Stimulated activated CD8-positive, alpha-beta memory T cell treated with anti-CD3 and anti-CD28 coated beads, Interleukin-15, amount 100 ng/mL, for 4 hours (primary cell): Measurements from ENCODE around the gene NLK.
"Not testable (repeated sequence)": the region's sequence is repeated elsewhere in the genome, so short reads cannot be mapped to it uniquely, and the experiment has no call there.

ENCODE experiments used
- DNase-seq, 2 donors: peaks; one replicate each; pipeline ENCODE4 v3.0.0-alpha.2; 2020; ENCODE audit warnings: low read depth in 2 of 2

The NLK gene

DNA sequence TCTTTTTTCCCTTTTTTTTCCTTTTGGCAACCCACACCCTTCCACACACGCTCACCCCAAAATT lies at the start of gene NLK:
TSS of gene NLK (plus strand) at position 21 of the 64 bp plus-strand sequence. CDS start 197 bp downstream, outside the sequence.
- DNase-seq: no peak

DNA sequence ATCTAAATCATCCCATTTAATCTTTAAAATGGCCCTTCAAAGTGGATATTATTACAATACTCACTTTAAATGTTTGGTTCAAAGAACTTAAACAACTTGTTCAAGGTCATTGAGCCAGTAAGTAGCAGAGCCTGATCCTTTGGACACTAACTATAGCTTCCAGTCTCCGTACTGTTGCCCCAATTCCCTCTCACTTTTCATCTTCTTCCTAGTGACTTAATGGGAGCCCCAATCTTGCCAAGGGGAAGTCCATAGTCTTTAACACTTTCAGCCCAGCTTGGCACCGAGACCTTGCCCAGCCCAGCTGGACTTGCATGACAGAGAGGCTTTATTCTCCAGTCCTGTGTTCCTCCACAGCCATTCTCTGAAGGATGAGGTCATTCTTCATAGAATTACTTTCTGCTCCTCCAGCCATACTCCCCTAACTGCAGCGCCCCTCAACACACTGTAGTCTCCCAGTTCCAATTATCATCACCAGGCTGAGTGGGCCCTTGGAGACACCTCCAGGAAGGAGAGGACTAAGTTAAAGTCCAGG lies 49.2 kb upstream of the NLK start:
- no peak for DNase-seq

DNA sequence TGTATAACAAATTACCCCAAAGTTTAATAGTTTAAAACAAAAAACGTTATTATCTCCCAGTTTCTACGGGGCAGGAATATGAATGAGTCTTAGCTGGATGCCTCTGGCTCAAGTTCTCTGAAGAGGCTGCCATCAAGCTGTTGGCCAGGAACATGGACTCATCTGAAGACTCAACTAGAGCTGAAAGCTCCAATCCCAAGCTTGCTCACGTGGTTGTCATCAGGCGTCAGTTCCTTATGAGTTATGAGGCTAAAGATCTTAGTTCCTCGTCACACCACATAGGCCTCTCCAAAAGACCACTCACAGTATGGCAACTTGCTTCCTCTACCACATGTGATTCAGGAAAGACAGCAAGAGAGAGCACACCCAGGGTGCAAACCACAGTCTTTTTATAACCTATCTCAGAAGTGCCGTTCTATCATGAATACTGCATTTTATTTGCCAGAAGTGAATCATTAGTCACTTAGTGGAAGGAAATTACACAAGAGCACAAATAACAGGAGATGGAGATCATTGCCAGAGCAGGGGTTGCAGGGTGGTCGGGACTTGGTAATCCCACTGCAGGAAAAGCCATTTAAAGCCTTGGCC lies 48.7 kb upstream of the NLK start:
- no peak for DNase-seq

DNA sequence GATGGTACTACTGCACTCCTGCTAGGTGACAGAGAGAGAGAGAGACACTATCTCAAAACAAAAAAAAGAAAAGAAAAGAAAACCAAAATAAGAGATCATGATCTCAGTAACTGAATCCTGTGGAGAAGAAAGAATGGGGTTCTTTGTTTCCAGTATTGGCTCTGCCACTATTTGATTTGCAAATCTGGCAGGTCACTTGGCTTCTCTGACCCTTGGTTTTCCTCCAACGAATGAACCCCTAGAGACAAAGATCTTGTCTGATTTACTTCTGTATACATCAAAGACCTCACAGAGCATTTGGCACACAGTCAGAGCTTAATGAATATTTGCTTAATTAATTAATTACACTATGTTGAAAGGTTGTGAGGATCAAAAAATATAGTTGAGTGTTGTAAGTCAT lies 47.9 kb upstream of the NLK start:
- DNase-seq: no peak

DNA sequence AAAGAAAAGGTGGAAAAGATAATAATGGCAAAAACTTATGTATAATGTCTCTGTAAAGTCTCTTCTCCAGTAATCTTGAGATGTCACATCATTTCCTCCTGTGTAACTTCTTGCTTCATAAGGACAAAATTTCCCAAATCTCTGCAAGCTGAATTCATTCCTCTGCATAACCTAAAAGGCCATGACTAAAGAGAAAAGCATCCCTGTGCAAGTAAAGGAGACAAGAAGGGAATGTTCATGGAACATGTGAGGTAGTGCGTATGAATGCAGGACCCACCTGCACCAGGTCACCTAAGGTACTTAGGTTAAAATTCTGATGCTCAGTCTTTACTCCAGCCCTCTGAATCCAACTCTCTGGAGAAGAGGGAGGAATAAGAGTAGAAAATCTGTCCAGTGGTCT lies 46.9 kb upstream of the NLK start:
- no peak for DNase-seq

DNA sequence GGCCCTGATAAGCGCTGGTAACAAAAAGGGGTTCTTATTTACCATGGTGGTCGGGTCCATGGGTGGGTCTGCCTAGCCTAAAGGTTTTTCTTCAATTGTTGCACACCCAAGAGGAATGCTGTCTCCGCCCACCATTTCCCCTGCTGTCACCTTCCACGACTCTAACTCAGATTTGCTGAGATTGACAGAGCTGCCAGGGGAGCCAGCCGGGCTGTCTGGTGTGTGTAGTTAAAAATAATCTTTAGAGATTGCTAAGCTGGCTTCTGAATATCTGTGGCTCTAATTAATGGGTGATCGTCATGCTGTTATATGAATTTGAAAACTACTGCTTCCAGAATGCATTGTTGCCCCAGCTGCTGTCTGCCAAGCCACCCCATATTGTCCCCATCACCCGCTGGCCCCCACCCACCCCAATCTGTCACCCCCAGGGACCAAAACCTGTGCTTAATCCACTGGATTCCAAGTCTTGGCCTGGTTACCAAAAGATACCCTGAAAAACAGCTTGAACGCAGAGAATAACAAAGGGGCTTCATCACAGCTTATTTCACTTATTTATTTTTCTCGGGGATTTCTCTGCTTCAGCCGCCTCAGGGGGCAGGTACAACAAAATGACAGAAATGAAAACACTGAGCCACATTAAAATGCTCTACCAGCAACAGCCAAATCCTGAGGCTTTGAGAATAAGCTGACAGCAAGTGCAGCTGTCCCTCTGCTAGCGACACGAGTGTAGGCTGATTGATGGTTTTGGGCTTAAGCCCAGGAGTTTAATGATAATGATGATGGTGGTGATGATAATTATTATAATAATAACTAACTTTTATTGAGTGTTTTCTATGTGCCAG lies 46.1 kb upstream of the NLK start:
- DNase-seq: no peak

DNA sequence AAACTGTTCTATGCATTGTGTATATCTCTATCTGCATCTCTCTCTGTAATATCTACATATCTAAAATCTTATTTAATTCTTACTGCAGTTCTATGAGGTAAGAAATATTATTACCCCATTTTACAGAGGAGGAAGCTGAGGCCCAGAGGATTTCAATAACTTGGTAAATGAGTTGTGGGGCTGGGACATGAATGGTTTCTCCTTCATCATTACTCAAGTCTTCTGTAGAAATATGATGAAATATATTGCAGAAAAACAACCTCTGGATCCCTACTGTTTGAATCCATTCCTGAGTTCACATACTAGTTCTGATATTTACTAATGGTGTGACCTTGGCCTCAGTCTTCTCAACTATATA lies 45.5 kb upstream of the NLK start:
- no peak for DNase-seq

DNA sequence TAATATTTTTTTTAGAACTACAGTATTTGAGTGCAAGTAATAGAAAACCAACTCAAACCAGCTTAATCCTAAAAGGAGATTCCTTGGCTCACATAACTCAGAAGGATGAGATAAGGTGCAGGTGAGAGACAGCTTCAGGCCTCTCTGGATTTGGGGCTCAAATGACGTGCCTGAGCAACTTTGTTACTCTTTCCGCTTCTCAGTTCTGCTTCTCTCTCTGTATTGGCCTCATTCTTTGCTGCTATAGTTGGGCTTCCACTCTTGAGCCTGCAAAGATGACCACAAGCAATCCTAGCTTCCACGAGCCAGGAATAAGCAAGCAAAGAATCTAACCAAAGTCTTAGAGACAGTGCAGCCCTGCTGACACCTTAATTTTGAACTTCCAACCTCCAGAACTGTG lies 45.0 kb upstream of the NLK start:
- DNase-seq: no peak

DNA sequence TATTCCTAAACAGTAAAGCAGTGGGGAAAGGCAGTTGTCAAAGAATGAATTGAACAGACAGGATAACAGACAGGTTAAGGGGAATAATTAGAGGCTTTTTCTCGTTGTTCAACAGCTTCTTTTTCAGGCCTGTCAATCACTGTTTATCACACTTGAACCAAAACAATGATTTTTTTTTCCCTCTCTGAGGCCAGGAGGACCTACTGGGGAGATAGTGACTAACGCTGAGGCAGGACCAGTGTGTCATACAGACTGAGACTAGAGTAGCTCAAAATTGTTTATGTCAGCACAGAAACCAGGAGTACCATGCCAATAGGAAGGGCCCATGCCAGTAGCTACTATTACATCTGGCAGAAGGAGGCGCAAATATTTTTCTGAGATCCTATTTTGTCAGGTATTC lies 41.3 kb upstream of the NLK start:
- DNase-seq: no peak

DNA sequence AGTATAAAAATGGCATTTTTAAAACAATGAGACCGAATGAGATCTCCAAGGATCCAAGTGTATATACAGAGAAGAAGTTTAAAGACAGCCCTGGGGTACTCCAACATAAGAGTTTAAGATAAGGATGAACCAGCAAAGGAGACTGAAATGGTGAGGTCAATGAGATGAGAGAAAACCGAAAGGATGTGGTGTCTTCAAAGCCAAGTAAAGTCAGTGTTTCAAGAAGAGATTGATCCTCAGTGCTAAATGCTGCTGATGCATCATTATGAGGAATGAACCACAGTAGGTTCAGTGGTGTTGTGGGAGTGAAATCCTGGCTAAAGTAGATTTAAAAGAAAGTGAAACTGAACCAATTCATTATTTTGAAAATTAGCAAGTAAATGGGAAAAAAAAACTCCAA lies 38.1 kb upstream of the NLK start:
- no peak for DNase-seq

DNA sequence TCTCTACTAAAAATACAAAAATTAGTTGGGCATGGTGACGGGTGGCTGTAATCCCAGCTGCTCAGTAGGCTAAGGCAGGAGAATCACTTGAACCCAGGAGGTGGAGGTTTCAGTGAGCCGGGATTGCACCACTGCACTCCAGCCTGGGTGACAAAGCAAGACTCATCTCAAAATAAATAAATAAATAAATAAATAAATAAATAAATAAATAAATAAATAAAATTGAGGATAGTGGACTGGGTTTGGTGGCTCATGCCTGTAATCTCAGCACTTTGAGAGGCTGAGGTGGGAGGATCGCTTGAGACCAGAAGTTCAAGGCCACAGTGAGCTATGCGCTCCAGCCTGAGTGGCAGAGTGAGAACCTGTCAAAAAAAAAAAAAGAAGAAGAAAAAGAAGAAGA lies 34.6 kb upstream of the NLK start:
- not testable (repeated sequence) for DNase-seq

DNA sequence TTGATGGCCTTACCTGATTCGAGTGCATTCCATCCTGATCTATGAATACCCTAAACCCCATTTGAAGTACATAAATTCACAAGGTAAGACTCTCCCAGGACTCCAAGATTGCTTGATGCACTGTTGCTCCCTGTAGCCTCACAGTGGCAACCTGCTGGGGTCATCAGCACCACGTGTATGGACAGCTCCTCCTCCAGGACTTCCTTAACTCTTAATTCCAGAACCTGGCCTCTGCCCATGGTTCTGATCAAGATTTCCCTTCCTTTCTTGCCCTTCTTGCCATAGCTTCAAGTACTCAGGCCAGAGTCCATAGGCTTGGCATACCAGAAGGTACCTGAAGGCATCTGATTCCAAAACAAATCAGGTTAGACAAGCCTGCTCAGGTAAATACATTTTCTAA lies 34.0 kb upstream of the NLK start:
- DNase-seq: no peak

DNA sequence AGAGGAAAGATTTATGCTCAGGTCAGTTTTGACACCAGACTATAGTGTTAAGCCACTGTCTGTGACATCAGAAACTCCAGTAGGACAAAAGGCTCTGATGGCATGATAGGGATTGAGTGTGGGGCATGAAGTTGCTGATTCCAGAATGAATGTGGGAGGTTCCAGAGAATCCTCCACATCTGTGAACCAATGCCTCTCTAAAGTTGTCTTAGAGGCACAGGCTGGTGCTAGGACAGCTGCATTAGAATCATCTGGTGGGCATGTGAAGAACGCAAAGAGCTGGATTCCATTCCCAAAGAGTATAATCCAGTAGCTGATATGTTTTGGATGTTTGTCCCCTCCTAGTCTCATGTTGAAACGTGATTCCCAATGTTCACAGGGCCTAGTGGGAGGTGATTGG lies 32.1 kb upstream of the NLK start:
- DNase-seq: no peak

DNA sequence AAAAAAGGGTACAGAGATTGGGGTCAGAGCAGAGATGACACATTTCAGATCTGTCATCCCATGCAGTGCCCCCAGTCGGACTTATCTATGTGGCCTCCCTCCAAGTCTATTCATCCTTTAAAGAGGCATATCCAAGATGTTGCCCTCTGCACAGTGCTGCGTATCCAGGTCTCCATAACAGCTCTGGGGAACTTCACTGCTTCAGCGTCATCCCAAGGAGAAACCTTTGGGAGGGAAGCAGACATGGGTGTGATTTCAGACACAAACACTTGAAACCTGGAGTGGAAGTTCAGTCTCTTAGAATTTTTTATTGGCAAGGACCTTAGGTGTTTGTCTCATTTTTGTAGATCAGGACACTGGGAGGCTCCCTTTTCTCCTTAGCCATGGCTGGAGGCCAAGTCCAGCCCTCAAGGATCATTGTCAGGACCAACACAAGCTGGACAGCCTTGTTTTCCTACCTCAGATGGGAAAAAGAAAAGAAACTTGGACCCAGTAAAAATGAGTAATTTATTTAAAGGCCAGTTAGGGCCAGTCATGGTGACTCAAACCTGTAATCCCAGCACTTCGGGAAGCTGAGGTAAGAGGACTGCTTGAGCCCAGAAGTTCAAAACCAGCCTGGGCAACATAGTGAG lies 23.9 kb upstream of the NLK start:
- DNase-seq: no peak

DNA sequence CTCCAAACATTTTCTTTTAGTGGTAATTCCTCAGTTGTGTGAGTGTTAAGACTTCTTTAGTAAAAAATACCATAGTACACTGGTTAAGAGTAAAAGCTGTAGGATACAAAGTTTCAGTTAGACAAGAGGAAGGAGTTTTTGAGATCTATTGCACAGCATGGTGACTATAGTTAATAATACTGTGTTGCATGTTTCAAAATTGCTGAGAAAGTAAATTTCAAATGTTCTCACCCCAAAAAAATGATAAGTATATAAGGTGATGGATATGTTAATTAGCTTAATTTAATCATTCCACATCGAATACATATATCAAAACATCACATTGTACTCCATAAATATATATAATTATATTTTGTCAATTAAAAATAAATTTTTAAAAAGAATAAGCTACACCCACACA lies 22.0 kb upstream of the NLK start:
- no peak for DNase-seq

DNA sequence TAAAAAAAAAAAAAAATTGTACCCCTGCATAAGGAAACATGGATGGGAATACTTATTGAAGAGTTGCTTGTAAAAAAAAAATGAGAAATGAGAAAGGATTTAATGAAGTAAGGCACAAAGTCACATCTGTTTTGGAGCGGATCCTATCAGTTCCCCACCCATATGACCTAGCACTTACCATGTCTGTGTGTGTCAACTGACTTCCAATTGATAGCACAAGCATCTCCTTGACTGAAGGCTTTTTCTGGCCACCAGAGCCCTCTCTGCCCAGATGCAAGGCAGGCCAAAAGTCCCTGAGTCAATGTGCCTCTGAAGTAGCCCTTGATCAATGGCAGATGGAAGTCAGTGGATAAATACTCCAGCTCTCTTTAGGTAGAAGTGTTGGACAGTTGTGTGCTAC lies 13.4 kb upstream of the NLK start:
- DNase-seq: no peak

DNA sequence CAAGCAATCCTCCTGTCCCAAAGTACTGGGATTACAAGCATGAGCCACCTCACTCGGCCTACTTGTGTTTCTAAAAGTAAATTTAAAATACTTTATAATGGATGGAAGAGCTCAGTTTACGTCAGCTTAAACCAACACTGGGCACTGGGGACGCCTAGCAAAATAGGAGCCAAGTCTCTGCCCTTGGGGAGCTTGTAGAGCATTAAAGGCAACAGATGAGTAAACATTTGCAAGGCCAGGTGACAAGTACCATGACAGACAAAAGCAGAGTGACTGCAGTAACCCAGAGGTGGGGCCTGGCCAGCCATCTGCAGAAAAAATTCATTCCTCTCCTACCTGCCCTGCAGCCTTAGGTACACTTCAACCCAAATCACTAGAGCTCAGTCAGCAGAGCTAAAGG lies 12.1 kb upstream of the NLK start:
- no peak for DNase-seq

DNA sequence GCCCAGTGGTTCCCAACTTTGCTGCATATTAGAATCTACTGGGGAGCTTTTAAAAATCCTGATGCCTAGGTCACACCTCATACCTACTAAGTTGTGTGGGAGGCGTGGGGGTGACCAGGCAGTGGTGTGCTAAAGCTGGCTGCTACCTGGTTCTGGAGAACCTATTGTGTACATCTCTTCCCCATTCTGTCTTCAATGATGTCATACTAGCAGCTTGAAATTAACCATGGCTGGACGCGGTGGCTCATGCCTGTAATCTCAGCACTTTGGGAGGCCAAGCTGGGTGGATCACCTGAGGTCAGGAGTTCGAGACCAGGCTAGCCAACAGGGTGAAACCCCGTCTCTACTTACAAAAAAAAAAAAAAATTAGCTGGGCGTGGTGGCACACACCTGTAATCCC lies 11.3 kb upstream of the NLK start:
- DNase-seq: no peak

DNA sequence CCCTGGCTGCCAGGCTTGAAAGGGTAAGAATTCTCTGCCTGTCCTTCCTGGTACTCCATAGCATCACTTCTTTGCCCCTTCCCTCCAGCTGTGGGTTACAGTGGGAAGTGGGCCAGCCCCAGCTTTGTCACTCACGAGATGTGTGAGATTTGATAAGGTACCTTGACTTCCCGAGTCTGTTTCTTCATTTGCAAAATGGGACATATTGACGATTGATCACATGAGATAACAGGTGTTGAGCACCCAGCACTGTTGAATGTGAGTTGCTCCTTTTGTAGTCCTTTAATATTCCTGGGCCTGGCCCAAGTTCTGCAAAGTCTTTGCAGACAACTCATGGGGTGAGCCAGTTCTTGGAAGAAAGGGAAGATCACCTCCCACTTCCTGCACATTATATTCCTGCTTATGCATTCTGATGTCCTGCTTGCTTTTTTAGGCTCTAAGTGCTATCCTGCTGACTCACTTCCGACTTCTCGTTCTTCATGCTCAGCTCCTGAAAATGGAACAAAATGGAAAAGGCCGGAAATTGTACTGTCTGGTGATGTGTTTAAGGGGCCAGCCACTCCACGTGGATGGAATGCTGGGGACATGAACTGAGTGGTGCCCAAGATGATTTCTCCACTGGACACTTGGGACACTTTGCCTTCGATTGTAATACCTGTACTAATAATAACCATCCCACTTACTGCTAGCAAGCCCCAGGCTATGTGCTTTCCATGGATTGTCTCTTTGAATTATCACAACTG lies 8.3 kb upstream of the NLK start:
- DNase-seq: no peak

DNA sequence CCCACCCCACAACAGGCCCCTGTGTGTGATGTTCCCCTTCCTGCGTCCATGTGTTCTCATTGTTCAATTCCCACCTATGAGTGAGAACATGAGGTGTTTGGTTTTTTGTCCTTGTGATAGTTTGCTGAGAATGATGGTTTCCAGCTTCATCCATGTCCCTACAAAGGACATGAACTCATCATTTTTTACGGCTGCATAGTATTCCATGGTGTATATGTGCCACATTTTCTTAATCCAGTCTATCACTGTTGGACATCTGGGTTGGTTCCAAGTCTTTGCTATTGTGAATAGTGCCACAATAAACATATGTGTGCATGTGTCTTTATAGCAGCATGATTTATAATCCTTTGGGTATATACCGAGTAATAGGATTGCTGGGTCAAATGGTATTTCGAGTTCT lies 7.0 kb upstream of the NLK start:
- DNase-seq: not testable (repeated sequence)

DNA sequence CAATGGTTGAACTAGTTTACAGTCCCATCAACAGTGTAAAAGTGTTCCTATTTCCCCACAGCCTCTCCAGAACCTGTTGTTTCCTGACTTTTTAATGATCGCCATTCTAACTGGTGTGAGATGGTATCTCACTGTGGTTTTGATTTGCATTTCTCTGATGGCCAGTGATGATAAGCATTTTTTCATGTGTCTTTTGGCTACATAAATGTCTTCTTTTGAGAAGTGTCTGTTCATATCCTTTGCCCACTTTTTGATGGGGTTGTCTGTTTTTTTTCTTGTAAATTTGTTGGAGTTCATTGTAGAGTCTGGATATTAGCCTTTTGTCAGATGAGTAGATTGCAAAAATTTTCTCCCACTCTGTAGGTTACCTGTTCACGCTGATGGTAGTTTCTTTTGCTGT lies 6.6 kb upstream of the NLK start:
- not testable (repeated sequence) for DNase-seq

DNA sequence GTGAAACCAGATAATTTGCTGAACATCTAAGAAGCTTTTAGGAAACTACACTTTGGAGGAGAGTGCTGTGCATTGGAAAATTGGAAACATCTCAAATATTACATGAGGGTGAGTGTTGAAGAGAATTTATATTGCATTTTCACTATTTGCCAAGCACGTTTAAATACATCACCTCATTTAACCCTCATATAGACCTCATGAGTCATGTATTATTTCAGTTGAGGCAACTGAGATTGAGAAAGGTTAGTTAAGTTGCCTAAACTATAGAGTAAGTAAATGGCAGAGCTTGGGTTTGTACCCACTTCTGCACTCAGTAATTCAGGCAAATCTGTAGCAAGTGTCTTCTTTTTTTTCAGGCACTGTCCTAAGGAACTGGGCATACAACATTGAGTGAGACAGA lies 3.7 kb upstream of the NLK start:
- DNase-seq: no peak

DNA sequence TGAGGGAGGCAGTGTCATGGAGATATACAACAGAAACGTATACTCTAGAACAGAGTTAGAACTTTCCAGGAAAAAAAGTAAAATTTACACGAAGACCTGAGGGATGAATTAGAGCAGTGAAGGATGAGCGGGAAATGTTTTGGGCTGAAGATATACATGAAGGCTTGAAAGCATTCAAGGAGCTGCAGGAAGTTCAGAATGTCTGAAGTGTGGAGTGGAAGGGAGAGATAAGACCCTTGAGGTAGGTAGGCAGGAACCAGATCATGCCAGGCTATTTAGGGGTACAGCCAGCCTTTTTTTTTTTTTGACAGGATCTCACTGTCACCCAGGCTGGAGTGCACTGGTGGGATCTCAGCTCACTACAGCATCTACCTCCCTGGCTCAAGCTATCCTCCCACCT lies 3.2 kb upstream of the NLK start:
- DNase-seq: no peak
